ENCODE results near the gene TUB.

The TUB gene

DNA sequence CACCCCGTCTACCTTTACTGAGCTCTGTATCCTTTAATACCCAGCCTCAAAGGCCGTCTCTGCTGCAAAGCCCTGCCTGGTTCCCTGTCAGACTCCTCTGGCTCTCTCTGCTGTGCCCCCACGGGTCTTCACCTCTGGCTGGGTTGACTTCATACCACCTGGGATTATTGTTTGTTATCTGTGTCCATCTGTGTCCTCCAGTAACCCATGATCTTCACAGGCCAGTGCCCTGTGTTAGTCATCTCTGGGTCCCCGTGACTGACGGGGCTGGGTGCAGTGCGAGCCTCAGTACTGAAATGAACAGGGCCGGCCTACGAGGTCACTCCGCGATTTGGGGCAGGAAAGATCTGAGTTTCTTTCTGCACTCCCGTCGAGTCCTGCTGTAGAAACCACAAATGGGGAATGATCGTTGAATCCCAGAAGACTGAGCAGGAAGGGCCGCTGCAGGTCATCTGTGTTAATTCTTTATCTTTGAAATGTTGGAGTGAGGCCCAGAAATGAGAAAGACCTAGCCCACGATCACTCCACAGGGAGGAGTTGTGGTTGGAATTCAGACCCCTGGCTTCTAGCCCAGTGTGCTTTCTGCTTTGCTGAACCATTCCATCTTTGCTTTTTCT is 12.3 kb upstream of the TUB start:
- no peak for DNase-seq
- no peak for ATAC-seq

DNA sequence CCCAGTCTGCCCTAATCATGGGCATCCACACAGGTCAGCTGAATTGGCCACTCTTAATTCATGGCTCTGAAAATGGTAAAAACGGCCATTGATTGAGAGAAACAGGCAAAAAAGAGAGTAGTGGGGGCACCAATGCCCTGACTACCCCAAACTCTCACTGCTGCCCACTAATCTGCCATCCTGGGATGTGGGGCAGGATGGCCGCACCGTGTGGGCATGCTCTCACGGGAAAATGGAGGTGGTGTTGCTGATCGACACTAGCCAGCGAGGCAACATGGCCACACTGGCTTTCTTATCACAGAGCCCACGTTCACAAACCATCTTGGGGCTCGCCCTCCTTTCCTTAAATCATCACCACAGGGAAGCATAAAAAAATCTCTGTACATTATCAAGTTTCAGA is 11.2 kb upstream of the TUB start:
- DNase-seq (no peak), ATAC-seq (no peak)

DNA sequence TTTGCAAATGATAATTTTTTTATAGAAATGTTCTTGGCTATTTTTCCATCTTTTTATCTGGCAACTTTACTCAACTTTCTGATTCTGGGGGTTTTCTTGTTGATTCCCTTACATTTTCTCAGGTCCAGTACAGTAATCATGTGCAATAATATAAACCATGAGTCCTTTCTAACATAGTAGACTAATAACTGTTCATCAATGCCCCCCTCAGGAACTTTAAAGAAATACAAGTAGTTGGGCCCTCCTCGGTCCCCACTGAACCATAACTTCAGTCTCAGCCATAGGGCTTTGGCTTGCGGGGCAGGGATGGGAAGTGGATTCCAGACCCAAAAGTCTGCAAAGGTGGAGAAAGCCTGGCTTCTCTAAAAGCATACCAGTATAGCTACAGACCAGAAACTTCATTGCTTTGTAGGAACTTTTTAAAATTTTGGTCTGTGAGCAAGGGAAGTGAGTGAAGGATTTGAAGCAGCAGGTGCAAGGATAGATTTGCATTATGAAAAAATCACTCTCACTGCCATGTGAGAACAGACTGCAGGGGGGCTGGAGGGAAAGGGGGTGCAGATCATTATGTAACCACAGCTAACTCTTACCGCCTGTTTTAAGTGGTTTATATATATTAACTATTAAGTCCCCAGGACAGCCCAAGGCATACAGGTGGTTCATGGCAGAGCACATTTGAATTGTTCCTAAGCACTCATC is 10.4 kb upstream of the TUB start:
- DNase-seq = no peak
- no peak for ATAC-seq

DNA sequence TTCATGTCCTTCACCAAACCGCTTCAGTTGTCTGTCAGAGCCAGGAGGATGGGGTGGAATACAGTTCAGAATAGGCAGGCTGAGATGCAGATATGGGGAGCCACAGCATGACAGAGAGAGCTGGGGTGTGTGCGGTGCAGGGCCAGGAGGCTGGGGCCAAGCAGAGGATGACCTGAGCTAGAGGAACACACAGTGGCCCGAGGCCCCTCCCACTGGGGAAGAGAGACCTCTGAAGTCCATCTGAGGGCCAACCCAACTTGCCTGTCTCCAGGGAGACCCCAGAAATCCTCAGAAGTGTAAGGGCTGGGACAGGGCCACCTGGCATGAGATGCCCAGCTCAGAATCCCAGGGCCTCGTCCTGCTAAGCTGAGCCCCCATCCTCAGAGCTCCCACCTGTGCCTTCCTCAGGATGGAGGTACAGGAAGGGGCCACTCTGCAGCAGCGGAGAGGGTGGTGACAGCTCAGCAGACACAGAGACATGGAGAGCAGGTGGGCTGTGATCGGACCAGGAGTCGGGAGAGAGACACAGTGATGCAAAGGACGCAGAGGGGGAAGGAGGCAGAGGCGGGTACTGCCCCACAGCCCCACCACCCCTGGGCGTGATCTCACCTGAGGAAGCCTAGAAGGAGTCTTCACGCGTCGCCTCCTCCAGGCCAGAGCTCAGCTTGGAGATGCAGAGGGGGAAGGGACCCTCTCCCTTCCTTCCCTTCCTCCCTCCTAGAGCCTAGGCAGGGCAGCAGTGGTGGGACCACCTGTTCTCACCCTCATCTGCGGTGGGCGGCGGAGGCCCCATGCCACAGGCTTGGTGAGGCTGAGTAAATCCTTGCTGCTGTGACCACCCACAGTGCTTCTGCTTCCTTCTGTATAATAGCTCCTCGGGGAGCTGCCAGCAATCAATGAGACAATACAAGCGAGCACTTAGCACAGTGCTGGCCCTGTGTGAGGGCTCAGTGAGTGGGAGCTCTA is 9.1 kb upstream of the TUB start:
- DNase-seq (no peak), ATAC-seq (no peak)

DNA sequence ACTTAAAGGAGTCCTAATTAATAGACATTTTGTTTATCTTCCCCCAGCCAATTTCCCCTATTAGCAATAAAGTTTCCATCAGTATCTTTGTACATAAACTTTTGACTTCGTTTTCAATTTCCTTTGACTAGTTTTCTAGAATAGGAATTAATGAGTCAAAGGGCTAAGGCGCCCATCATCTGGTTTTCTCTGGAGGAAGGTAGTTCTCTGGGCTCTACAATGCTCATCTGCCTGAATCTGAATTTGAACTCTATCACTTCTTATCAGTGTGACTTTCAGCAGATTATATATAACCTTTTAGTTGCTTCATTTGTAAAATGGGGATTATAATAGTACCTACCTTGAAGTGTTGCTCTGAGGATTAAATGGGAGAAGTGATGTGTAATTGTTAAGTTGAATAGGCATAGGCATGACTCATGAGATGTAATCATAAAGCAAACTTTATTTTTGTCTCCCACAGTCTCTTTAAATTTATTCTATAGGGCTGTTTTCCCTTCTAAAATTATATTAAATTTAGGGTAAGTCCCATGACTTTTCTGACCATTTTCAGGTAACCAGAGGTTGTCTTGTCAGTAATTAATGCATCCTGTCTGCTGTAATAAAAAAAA is 5.8 kb upstream of the TUB start:
- ATAC-seq (peak; percentile 20), DNase-seq (no peak)

DNA sequence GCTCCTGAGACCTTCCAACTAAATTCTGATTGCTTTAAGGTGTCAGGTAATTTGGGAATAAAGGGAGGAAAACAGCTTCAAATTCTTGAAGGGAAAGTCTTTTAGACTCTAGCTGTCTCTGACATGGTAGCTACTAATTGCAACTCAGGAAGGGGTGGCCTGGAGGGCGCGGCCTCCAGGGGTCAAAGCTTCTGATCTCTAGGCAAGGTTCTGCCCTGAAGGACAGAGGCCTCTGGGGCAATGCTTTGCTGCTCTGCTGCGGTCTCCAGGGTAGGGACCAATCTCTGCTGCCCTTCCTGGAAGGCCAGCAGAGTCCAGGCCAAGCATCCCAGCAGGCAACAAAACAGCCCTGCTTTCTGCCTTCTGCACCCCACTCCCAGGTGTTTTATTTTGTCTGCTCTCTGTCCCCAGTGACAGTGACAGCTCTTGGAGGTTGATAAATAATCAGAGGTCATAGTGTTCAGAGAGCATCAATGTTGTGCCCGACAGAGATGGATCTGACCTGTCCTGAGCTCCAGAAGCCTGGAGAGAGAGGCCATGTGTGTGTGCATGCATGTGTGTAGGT is 1.8 kb upstream of the TUB start:
- DNase-seq = no peak
- ATAC-seq = no peak

DNA sequence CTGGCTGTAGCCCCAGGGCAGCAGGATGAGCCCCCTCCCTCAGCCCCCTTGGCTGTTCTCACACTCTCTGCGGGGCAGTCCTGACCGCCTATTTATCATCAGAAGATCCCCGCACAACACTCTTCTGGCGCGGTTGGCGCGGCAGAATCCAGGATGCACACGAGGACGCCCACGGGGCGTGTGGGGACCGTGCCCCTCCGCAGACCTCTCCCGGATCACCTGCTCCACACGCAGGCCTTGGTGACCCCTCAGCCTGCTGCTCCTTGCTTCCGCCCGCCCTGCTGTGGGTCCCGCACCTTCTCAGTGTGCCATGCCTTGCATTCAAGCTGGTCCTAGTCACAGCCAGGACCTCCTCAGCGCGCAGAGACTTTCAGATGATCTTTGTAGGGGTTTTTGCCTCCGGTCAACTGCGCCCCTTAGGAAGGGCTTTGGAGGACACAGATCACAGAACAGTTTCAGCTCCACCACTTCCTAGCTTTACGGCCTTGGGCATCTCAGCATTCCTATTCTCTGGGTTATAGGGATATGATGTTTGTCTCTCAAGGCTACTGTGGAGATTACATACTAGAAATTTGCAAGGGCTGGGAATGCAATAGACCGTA is 841 bp upstream of the TUB start:
- ATAC-seq = no peak
- DNase-seq = no peak

DNA sequence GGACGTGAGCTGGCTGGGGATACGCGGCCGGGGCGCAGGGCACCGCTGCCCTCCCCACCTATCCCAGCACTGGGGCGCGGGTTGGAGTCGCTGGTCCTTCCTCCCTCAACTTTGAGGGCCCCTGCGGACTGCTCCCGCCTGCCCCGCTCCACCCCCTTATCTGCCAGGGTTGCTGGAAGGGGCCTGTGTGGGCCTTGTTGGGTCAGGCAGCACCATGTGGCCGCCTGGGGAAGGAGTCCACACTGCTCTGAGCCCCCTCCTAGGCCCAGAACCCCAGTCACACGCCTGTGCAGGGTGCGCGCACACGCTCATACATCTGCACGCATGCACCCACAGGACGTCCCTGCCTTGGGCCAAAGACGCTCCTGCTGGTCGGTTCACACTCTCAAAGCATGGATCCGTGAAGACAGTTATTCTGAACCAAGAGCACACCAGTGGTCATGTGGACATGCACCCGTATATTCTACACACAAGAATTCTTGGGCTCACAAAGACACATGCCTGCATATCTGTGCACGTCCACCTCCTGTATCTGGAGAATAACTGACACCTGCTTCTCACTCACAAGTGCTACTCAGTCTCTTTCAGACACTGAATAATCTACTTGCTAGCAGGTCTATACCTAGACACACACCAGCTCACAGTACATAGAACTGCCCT is 710 bp downstream of the TUB start:
- ATAC-seq = peak; percentile 21
- DNase-seq = no peak

DNA sequence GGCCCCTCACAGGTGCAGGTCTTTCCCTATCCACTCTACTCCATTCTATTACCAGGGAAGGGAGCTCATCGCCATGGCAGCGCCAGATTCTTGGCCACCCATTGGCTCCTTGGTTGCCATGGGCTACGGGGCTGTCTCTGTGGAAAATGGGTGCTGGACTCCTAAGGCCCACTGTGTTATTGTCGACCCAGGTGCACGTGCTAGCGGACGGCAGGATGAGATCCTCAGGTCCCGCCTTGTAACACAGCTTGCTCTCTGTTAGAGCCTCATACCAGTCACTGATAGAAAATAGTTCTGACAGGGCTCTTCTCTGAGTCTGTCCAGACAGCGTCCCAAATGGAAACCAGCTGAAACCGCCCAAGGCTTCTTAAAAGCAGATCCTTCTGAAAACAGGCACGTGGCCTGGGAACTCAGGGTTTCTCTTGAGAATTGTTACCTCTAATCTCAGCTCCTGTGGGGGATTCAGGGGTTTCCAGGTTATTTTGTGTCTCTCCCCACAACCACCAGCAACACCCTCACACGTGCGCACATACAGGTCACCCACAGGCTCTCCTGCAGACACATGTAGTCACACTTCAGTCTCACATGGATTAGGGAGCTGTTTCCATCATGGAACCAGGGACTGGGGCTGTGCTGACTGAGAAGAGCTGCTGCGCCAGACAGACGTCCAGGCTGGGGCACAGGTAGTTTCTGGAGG is 1.5 kb downstream of the TUB start:
- ATAC-seq = no peak
- no peak for DNase-seq

DNA sequence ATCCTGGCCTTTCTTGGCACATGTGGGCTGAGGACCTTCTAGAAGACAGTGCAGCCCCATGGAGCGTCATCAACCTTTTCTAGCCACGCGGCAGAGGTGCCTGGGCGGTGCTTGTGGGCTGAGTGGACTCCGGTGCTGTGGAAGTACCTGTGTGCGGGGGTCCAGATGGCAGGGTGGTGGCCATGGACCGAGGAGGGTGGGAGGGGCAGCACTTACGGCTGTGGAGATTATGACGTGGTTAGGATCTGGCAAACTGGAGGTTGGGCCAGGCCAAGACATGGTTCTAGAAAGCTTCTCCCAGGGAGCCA is 2.0 kb downstream of the TUB start:
- ATAC-seq = no peak
- DNase-seq = no peak

DNA sequence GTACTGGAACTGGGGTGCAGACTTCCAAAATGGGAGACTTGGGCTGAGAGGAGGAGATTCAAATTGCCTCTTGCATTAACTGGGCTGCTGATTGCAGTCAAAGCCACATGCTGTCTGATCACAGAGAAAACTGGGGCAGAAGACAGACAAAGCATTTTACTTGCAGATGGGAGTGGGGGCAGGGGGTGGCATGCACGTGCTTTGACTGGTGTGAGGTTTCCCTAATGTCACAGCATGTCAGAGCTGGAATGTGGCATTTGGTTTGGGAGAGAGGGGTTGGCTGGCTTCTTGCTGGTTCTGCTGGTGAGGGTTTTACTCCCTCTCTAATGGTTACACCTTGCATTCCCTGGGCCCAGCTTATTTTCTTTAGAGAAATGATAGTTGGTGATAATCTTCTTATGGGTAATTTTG is 2.9 kb downstream of the TUB start:
- ATAC-seq (no peak), DNase-seq (no peak)

DNA sequence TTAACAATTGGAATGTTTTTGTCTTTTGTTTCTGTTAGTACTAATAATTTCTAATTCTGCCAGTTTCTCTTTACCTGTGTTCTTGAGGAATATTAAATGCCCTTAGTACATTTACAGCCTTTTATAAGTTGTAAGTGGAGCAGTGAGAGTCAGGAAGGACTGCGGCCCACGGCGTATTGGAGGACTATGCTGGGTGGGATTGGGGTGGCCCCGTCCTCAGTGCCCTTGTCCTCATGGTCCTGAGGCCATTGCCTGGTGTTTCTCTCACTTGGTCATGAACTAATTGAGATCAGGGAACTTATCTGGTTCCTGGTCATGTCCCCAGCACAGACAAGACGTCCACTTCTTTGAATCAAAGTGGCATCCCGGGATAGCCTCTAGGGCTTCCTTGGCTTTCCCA is 3.3 kb downstream of the TUB start:
- no peak for ATAC-seq
- DNase-seq = no peak

DNA sequence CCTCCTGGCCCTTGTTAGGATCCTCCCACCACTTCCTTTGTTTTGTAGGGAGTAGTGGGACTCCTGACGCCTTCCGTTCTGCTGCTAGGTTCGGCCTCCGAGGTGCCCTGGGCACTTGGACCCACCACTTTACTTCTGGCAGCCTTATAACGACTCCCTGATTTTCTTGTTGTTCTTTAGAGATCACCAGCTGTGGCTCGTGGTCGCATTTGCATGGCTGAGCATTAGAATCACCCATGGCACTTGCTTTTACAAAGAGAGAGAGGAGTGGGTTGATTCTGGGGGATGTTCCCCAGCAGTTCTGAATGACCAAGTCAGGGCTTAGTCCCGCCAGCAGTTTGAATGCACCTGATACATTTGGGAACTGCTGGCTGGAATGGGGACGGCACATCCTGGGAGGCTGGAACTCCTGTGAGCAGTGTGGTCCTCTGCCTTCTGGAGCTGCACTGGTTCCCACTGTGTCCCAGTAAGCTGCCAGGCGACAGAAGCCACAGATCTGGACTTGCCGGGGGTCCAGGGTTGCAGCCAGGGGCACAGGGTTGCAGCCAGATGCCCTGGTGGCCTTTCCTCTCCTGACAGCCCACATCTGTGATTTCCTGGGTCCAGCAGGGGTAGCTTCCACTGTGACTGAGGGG is 4.1 kb downstream of the TUB start:
- ATAC-seq (no peak), DNase-seq (no peak)

DNA sequence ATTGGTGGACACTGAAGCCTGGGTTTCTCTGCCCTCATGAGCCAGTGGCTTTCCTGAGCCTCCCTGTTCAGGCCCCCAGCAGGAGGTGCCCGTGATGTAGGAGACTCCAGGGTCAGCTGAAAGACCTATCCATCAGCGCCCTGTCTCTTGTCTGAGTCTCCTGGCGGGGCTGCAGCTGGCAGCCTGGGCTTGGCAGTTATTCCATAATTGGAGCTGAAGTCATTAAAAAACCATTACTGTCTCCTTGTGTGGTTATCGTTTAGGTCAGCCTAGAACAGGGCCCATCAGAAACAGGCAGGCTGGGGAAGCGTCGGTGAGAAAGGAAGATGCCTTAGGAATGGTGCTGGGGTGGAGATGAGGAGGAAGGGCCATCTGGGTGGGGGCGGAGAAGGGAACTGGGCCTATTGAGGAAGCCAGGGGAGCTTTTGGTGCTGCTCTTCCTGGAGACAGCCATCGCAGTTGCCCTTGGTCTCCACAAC is 5.0 kb downstream of the TUB start:
- ATAC-seq (no peak), DNase-seq (no peak)

DNA sequence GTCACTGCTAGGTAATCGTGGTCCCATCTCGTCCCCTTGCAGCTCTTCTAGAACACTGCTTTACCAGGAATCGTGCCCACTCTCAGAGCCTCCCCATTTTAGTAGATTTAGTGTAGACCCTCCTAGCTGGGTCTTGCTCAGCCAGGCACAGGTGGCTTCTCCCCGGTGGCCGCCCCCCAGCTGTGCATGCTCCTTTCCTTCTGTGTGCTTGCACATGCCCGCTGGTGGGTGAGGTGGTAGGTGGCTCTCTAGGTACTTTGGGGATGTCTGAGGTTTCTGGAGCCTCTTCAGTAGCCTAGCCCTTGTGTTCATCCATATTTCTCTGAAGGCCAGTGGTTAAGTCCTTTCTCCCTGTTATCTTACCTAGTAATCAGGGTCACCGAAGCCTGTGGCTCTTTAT is 5.6 kb downstream of the TUB start:
- ATAC-seq (no peak), DNase-seq (no peak)

DNA sequence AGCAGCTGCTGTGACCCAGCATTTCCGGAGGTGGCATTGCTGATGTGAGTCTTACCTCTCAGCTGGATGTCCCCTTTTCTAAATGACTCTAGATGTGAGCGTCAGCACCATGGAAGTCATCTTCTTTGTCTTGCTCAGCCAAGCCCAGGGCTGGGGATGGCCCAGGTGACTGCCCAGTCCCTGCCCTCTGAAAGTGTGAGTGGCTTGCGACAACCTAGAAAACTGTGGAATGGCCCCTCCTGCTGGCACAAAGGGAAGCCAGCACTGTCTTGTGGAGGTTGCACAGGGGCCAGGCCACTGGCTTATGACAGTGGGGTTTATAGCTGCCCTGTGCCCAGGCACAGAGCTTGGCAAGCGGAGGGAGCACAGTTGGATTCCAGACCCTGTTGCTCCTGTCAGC is 6.2 kb downstream of the TUB start:
- DNase-seq = no peak
- ATAC-seq = no peak

DNA sequence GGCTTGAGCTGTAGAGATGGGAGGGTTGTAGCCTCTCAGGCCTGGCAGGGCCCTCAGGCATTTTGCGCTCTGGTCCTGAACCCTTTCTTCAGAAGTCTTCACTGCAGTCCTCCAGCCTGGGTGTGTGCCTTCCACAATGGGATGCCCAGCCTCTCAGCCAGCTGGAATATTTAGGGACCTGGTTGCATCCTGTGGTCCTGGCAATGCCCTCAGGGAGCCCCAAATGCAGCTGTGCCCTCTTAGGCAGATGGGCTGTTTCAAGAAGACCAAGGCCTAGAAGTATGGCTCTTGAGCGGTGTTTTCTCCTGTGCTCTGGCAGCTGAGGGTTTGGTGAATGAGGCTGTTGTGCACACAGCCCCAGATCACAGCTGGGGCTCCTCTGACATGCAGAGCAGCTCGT is 6.7 kb downstream of the TUB start:
- DNase-seq (no peak), ATAC-seq (no peak)

DNA sequence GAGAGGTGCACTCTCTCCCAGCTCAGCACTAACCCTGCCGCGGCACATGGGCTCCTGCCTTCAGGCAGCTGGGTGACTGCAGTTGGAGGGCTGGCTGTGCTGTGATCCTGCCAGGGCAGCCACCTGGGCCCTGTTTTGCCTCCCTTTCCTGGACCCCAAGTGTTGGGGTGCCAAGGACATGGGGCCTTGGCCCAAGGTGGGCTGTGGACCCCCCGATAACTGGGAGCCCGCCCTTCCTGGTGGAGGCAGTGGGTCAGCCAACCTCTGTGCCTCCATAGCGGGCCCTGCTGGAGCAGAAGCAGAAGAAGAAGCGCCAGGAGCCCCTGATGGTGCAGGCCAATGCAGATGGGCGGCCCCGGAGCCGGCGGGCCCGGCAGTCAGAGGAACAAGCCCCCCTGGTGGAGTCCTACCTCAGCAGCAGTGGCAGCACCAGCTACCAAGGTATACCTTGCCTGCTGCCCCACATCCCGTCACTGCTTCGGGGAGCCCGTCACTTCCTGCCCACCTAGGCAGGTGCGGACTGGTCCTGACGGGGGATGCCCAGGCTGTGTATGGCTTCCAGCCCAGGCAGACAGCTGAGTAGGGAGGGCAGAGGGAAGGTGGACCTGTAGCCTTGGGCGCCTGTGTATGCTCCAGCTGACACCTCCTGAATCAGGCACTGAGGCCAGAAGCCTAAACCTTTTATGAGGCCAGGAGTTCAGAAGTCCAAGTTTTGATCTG is 8.9 kb downstream of the TUB start:
- DNase-seq (no peak), ATAC-seq (no peak)

DNA sequence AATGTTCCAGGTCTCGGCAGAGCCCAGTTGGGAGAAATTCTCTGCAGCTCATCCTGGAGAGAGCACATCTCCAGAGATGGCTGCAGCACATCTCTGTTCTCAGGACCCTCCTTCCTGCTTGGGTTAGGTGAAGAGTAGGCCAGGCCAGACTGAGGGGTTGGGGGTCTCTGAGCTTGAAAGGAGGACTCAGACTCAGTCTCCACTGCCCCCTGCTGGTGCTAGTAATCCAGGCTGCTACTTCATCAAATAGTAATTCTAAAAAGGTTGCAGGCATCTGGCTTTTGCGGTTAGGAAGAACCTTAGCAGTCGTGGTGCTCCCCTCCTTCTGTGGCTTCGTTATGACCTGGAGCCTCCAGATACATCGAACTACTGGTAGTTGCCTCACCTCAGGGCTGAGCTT is 9.7 kb downstream of the TUB start:
- no peak for ATAC-seq
- peak; percentile 51 for DNase-seq

DNA sequence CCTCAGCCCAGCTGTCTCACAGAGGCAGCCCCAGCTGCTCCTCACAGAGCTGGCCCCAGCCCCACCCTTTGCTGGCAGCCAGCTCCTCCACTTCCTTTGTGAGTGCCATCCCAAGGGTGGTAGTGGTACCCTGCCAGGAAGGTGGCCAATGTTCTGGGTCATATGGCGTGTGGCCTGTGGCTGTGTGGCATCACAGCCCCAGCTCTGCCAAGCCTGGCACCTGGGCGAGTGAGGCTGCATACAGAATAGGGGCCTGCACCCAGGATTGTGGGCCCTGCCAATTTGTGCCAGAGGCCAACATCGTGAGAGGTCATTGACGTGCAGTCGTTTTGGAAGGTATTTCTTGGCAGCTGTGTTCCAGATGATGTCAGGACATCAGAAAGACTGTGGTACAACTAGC is 10.7 kb downstream of the TUB start:
- no peak for DNase-seq
- no peak for ATAC-seq

Measured in stimulated activated naive CD8-positive, alpha-beta T cell treated with anti-CD3 and anti-CD28 coated beads, Interleukin-15, Interleukin-2, amounts not matched to agents 100 U/mL and 50 U/mL, for 24 hours (primary cell).